ENCODE results near the gene MYOZ2.

The MYOZ2 gene

DNA sequence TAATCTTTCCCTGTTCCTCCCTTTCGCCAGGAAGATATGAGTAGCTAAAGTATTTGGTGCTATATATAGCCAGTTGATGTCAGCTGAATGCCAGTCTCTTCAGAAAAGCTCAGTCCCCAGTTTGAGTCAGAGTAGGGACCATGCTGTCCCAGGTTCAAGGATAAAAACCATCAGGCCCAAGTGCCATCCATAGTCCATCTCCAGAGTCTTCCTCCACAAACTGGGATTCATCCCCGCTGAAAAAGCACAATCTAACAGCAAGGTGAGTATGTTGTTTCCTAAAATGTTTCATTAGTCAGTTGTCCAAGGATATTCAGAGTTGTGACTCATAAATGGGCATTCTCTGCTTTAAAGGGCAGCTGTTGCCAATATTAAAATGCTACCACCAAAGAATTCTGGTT is at the start of gene MYOZ2:
Gene MYOZ2 (plus strand): TSS at position 112 of the 401 bp plus-strand sequence. CDS start 694 bp downstream, outside the sequence.
- no peak for DNase-seq (ENCODE audit: low spot score)

DNA sequence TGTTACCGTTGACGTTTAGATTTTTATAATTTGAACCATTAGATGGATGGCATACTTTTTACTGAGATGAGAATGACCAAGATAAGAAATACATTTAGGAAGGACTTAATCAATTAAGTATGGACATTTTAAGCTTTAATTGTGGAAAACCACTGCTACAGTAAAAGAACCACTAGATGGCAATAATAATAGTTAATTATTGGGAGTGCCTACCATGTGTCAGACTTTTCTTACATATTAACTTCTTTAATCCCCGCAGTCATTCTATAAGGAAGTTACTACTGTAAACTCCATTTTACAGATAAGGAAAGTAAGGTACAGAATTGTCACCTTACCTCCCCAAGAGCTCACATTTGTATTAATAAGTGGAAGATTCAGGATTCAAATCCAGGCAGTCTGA is 48.5 kb upstream of the MYOZ2 start:
- peak; percentile 41 for DNase-seq (ENCODE audit: low spot score)

GRCh38 chr4:119087656-119088055 is 48.0 kb upstream of the MYOZ2 start:
- no peak for DNase-seq (ENCODE audit: low spot score)

- DNase-seq (ENCODE audit: low spot score): no peak
Observed at GRCh38 chr4:119093042-119093827, 42.4 kb upstream of the MYOZ2 start.

GRCh38 chr4:119097282-119097900 is 38.2 kb upstream of the MYOZ2 start:
- no peak for DNase-seq (ENCODE audit: low spot score)

DNA sequence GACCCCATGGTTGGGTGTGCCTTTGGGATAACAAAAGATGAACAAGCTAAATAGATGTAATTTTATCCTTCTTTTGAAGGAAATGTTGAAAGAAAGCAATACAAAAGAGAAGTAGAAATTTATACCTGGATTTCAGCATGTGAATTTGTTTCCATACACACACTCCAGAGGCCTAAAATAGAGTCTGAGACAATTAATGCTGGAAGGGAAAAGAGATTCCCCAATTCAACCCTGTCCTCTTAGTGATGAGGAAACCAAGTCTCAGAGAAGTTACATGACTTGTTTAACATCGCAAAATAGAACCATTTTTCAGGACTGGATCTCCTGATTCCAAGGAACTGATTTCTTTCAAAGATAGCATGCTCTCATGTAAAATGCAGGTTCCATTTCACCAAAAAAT is 37.3 kb upstream of the MYOZ2 start:
- DNase-seq (ENCODE audit: low spot score): no peak

DNA sequence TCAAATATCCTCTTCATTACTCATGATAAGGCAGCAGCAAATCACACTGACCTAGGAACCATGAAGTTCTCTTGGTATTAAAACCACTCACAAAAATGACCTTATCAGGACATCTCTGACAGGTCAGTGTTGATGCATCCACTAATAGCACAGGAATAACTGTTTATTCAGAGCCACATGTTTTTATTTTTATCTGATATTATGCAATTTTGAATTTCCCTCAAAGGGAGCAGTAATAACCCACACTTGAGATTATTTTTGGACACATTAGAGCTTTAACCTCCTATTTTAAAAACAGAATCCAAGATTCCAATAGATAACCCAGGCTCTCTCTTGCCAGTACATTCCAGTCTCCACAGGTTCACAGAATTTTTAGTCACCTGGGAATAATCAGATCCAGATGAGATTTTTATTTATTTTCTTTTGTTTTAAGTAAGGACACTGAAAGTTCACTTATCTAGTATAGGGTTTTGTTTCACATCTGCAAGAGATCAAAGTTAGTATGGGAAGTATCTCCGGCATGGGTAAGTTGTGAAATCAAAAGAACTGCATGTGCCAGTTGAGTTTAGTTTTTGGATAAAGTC is 36.3 kb upstream of the MYOZ2 start:
- DNase-seq (ENCODE audit: low spot score): no peak

DNA sequence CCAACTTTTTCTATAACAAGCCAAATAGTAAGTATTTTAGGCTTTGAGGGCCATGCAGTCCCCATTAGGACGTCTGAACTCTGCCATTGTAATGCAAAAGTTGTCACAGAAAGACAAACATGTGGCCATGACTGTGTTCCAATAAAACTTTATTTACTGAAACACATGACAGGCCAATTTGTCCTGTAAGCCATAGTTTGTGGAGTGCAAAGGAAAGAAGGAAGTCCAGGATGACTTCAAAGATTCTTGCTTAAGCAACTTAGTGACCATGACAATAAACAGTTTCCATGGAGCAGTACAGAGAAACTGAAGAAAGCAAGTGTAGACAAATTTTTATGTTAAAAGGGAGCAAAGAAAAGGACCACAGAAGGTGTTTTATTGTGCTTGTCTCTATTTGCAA is 35.0 kb upstream of the MYOZ2 start:
- DNase-seq (ENCODE audit: low spot score): no peak

DNA sequence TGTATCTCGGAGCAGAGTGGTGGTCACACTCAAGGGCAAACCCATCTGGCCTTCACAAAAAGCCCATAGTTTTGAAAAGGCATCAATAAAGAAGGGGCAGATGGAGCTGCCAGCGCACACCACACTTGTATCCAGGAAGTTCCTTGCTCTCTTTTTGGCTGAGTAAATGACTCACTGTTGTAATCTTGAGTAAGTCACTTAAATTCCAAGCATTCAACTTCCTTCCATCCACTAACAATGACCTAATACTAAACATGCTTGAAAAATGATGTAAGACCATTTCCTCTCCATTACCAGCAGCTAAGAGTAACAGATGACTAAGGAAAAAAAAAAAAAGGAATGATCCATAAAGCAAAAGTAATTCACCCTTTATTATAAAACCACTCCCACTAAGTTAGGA is 32.4 kb upstream of the MYOZ2 start:
- DNase-seq (ENCODE audit: low spot score): no peak

DNA sequence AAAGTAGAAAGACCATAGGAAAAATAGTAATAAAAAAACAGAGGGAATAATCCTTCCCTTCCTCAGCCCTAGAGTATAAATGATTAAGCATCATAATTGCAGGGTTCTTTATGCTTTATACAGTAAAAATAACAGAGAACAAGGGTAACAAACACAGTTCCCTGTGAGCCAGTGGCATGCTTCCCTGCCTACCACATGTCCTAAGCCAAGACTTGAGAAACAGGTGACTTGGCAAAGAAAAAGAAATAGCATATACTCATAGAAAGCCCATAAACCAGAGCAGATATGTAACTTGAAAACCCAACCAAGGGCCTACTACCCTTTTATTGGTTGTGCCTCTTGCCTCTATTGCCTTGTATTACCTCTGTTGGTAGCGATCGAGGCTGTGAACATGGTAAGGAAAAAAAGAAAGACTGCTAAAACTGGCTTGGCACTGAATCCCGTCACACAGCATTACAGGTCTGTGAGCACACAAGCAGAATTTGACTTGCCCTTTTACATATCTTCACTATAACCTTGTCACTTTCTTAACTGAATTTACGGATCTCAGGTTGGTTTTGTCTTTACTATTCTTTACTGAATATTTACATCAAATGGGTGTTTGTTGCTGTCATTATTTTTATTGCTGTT is 30.9 kb upstream of the MYOZ2 start:
- no peak for DNase-seq (ENCODE audit: low spot score)

- no peak for DNase-seq (ENCODE audit: low spot score)
Observed at GRCh38 chr4:119105605-119106004, 30.0 kb upstream of the MYOZ2 start.

GRCh38 chr4:119106036-119107000 is 29.3 kb upstream of the MYOZ2 start:
- no peak for DNase-seq (ENCODE audit: low spot score)

DNA sequence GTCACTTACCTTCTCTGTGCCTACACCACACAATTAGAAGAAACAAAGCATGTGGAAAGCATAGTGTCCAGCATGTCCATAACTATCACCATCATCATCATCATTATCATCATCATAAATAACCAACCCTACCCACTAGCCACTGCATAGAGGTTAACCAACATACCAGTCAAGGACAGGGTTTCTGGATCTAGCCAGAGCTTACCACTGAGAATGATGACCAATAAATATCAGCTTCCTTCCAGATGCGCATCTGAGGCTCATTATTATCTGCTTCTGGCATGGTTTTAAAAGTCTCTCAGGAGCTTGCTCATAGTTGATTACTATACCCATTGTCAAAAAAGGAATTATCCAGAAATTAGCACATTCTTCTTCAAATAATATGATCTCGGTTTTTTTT is 25.5 kb upstream of the MYOZ2 start:
- no peak for DNase-seq (ENCODE audit: low spot score)

GRCh38 chr4:119111296-119111695 is 24.3 kb upstream of the MYOZ2 start:
- DNase-seq (ENCODE audit: low spot score): no peak

GRCh38 chr4:119113033-119113655 is 22.5 kb upstream of the MYOZ2 start:
- no peak for DNase-seq (ENCODE audit: low spot score)

GRCh38 chr4:119116021-119116420 is 19.6 kb upstream of the MYOZ2 start:
- DNase-seq (ENCODE audit: low spot score): no peak

DNA sequence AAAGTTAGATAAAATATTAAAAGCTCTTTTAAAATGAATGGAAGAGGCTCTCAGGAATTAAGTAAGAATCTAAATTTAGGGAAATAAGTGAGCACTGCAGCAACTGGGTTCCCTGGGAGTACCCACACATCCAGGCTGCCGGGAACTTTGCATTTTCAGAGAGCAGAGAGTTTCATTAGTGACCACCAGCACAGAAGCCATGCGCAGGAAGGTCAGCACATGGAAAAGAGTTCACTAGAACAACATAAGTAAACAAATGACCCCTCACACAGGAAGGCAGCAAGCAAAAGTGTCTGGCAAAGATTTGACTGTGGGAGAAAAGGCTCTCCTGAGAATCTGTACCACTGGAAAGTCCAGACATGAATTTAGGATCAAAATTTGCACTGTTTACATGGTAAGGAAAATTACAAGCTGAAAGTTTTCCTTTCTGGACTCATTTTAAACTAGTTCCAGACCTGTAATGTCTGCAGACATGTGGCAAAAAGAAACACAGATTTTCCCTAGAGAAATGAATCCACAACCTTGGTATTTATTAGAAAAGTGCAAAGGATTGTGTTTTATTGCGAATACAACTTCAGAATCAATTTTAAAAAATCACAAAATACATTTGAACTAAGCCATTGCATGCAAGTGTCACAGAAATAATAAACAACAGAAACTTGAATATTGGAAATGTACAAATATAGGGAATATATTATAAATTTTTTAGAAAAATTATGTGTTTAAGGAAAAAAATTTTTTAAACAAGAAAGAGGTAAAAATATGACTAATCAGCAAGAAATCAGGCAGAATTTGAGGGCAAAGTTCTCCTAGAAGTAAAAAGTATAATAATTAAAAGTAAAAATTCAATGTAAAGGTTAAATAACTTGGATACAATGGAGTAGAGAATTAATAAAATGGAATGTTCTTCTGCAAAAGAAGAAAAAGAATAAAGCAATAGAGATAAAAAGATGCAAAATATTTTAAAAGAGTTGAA is 18.4 kb upstream of the MYOZ2 start:
- DNase-seq (ENCODE audit: low spot score): no peak

DNA sequence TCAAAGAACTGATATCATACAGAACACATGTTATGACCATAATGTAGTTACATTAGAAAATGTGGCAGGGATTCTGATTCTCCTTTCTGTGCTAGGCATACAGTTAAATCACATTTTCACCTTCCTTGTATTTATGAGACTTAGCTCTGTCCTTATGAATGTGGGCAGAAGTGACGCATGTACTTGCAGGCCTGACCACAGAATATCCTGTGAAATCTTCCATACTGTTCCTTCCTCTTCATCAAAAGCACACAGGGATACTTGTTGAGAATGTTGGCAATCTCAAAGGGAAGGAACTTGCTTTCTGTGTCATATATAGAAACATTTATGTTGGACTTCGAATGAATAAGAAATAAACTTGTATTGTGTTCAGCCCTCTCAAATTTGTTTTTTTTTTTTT is 17.2 kb upstream of the MYOZ2 start:
- no peak for DNase-seq (ENCODE audit: low spot score)

- DNase-seq (ENCODE audit: low spot score): no peak
Observed at GRCh38 chr4:119124352-119124751, 11.3 kb upstream of the MYOZ2 start.

DNA sequence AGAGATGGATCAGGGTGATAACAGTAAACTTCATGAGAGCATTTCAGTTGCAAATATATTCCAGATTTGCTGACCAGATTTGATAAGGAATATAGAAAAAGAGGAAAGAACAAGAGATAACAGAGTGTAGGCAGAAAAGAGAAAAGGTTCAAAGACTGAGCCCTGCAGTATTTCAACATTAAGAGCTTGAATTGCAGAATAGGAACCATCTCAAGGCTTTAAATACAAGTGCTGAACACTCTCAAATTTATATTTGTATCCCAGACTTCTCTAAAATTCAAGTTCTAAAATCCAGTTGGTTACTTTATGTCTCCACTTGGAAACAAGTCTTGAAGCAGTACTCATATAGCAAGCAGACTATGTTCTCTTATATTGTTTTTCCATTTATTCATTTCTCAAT is 9.7 kb upstream of the MYOZ2 start:
- DNase-seq (ENCODE audit: low spot score): no peak

Data from NAMALWA (cell line).